VCaP (cell line): Measurements from ENCODE around the gene GALP.

Source experiments
- H3K27ac ChIP-seq: fragments of 450-650 bp; 2 replicates; pipeline ENCODE4 v1.5.1; 2017
- CTCF ChIP-seq: fragments of 450-650 bp; conservative IDR thresholded peaks from 2 replicates; pipeline ENCODE4 v1.5.1; 2017; ENCODE audit warnings: mild to moderate bottlenecking, moderate library complexity

Gene GALP

GRCh38 chr19:56137405-56137804 is 38.4 kb upstream of the GALP start:
- peak overlapping the region; percentile 99 for H3K27ac ChIP-seq

GRCh38 chr19:56138069-56138468 is 37.7 kb upstream of the GALP start:
- peak overlapping the region; percentile 99 for H3K27ac ChIP-seq
- TF ChIP-seq CTCF, result no peak

More at GRCh38 chr19:56137405-56137804, 38.4 kb upstream of the GALP start:
- TF ChIP-seq CTCF, result no peak

- peak overlapping the region; percentile 99 for H3K27ac ChIP-seq
- no peak for TF ChIP-seq CTCF
Measured at GRCh38 chr19:56139847-56140582, 35.8 kb upstream of the GALP start.

GRCh38 chr19:56140583-56141416 is 35.0 kb upstream of the GALP start, which contains the start of gene ZNF444:
ZNF444 (plus strand) TSS chr19:56141287; CDS start chr19:56146912, 5,625 bp downstream.
- TF ChIP-seq CTCF, result no peak
- peak within 1 kb of the TSS; percentile 99 for H3K27ac ChIP-seq

- peak overlapping the region; percentile 99 for H3K27ac ChIP-seq
- TF ChIP-seq CTCF, result no peak
Measured at GRCh38 chr19:56141417-56141993, 34.3 kb upstream of the GALP start.

- peak overlapping the region; percentile 99 for H3K27ac ChIP-seq
- TF ChIP-seq CTCF, result no peak
Measured at GRCh38 chr19:56142087-56142787, 33.6 kb upstream of the GALP start.
